Astrocyte (in vitro differentiated cells and primary cell): ENCODE measurements around the gene AQP12B. TPM values are rescaled to one million over a fixed set of nuclear protein-coding genes. Genes with fewer than 3 reads are reported as not detected.

Experiments
- DNase-seq: peaks from one replicate; pipeline ENCODE4 v3.0.0-alpha.2; 2010; ENCODE audit warnings: low read depth
- FAIRE-seq: peaks from 2 replicates; lab custom pipeline; 2011; peaks lifted over from hg19 to GRCh38; lab: Jason Lieb, UNC
- H2AFZ ChIP-seq: 2 replicates; pipeline ENCODE4 v1.6.0; 2012; ENCODE audit warnings: low read depth, low read length, inconsistent platforms
- H3K27ac ChIP-seq: 2 replicates; pipeline ENCODE4 v1.5.1; 2011; ENCODE audit warnings: low read depth, low read length, inconsistent platforms
- H3K27me3 ChIP-seq: 2 replicates; pipeline ENCODE4 v1.6.0; 2011; ENCODE audit warnings: low read length, inconsistent platforms; ENCODE audit not compliant: insufficient read depth
- H3K36me3 ChIP-seq: 2 replicates; pipeline ENCODE4 v1.5.1; 2011; ENCODE audit warnings: low read length, inconsistent platforms; ENCODE audit not compliant: insufficient read depth
- H3K4me1 ChIP-seq: 2 replicates; pipeline ENCODE4 v1.5.1; 2011; ENCODE audit warnings: low read length, inconsistent platforms; ENCODE audit not compliant: insufficient read depth
- H3K4me2 ChIP-seq: 2 replicates; pipeline ENCODE4 v1.6.0; 2012; ENCODE audit warnings: low read length, inconsistent platforms
- H3K4me3 ChIP-seq: 2 replicates; pipeline ENCODE4 v1.5.1; 2011; ENCODE audit warnings: low read depth, mild to moderate bottlenecking, low read length, inconsistent platforms; ENCODE audit not compliant: insufficient read depth
- H3K79me2 ChIP-seq: 2 replicates; pipeline ENCODE4 v1.6.0; 2012; ENCODE audit warnings: mild to moderate bottlenecking, low read length, inconsistent platforms; ENCODE audit not compliant: insufficient read depth
- H3K9ac ChIP-seq: 2 replicates; pipeline ENCODE4 v1.6.0; 2012; ENCODE audit warnings: mild to moderate bottlenecking, low read length, inconsistent platforms
- H3K9me3 ChIP-seq: 2 replicates; pipeline ENCODE4 v1.5.1; 2012; ENCODE audit warnings: low read depth, mild to moderate bottlenecking, low read length, inconsistent platforms; ENCODE audit not compliant: insufficient read depth
- H4K20me1 ChIP-seq: 2 replicates; pipeline ENCODE4 v1.6.0; 2012; ENCODE audit warnings: low read length, inconsistent platforms; ENCODE audit not compliant: insufficient read depth
- H3K27ac Mint-ChIP-seq: one replicate; pipeline ENCODE4 v1.8.0; 2021; ENCODE audit warnings: mild to moderate bottlenecking, mixed read lengths; ENCODE audit not compliant: unreplicated experiment
- H3K27me3 Mint-ChIP-seq: one replicate; pipeline ENCODE4 v1.8.0; 2021; ENCODE audit warnings: low read depth, mixed read lengths; ENCODE audit not compliant: unreplicated experiment
- H3K36me3 Mint-ChIP-seq: one replicate; pipeline ENCODE4 v1.8.0; 2021; ENCODE audit warnings: low read depth, mixed read lengths; ENCODE audit not compliant: unreplicated experiment
- H3K4me1 Mint-ChIP-seq: one replicate; pipeline ENCODE4 v1.8.0; 2021; ENCODE audit warnings: low read depth, mixed read lengths; ENCODE audit not compliant: unreplicated experiment
- H3K4me3 Mint-ChIP-seq: one replicate; pipeline ENCODE4 v1.8.0; 2021; ENCODE audit warnings: mild to moderate bottlenecking, moderate library complexity, mixed read lengths; ENCODE audit not compliant: unreplicated experiment
- H3K9me3 Mint-ChIP-seq: one replicate; pipeline ENCODE4 v1.8.0; 2021; ENCODE audit warnings: mild to moderate bottlenecking, mixed read lengths; ENCODE audit not compliant: unreplicated experiment
- CTCF ChIP-seq: IDR thresholded peaks from 2 replicates; pipeline ENCODE4 v1.5.1; 2011; ENCODE audit warnings: low read depth, mild to moderate bottlenecking, inconsistent platforms, low read length, moderate library complexity; ENCODE audit not compliant: insufficient read depth
- EZH2 ChIP-seq: IDR thresholded peaks from 2 replicates; pipeline ENCODE4 v1.6.1; 2012; ENCODE audit warnings: mild to moderate bottlenecking, low read length, inconsistent platforms; ENCODE audit not compliant: insufficient read depth
- total RNA-seq: library from RNA; stranded (reverse); gene quantifications from 2 replicates; pipeline ENCODE4 v1.2.1, GENCODE V29; 2021

Gene AQP12B
- total RNA-seq, 1 donor from 2014 or later = not detected

- no peaks in the 10 kb centered on the region for H3K9me3 ChIP-seq
- Mint-ChIP-seq H3K4me3 (no peak overlapping the region), H3K27ac (no peak overlapping the region), H3K36me3 (no peaks in the 10 kb centered on the region), H3K9me3 (peaks cover 4% of the 10 kb centered on the region), H3K27me3 (peaks cover 68% of the 10 kb centered on the region), H3K4me1 (no peaks in the 10 kb centered on the region)
- no peak overlapping the region for H3K4me3 ChIP-seq
- no peaks in the 10 kb centered on the region for H3K79me2 ChIP-seq
- no peak overlapping the region for H3K4me2 ChIP-seq
- no peaks in the 10 kb centered on the region for H3K4me1 ChIP-seq
- H3K27ac ChIP-seq = no peak overlapping the region
- H3K27me3 ChIP-seq = peaks cover 40% of the 10 kb centered on the region
- no peaks in the 10 kb centered on the region for H3K36me3 ChIP-seq
- DNase-seq = no peak
- FAIRE-seq = no peak
- TF ChIP-seq EZH2 (no peak), CTCF (no peak)
- H2AFZ ChIP-seq = no peak overlapping the region
- H3K9ac ChIP-seq = no peak overlapping the region
- H4K20me1 ChIP-seq = no peaks in the 10 kb centered on the region
These were observed 33.9 kb downstream of the AQP12B start for GRCh38 chr2:240648650-240649275.

- H3K79me2 ChIP-seq = no peaks in the 10 kb centered on the region
- Mint-ChIP-seq H3K27ac (no peak overlapping the region), H3K9me3 (peaks cover 4% of the 10 kb centered on the region), H3K27me3 (peaks cover 69% of the 10 kb centered on the region), H3K4me1 (no peaks in the 10 kb centered on the region), H3K36me3 (no peaks in the 10 kb centered on the region), H3K4me3 (no peak overlapping the region)
- no peaks in the 10 kb centered on the region for H3K4me1 ChIP-seq
- H3K27me3 ChIP-seq = peaks cover 40% of the 10 kb centered on the region
- FAIRE-seq = no peak
- no peak for DNase-seq
- H3K4me3 ChIP-seq = no peak overlapping the region
- H2AFZ ChIP-seq = no peak overlapping the region
- H3K27ac ChIP-seq = no peak overlapping the region
- H3K4me2 ChIP-seq = no peak overlapping the region
- H4K20me1 ChIP-seq = no peaks in the 10 kb centered on the region
- no peaks in the 10 kb centered on the region for H3K36me3 ChIP-seq
- no peaks in the 10 kb centered on the region for H3K9me3 ChIP-seq
- TF ChIP-seq EZH2 = no peak
- no peak for TF ChIP-seq CTCF
- no peak overlapping the region for H3K9ac ChIP-seq
These were observed 34.5 kb downstream of the AQP12B start for GRCh38 chr2:240648155-240648649.

GRCh38 chr2:240647503-240648154, 35.1 kb downstream of the AQP12B start:
- no peaks in the 10 kb centered on the region for H3K4me1 ChIP-seq
- H4K20me1 ChIP-seq = no peaks in the 10 kb centered on the region
- FAIRE-seq (no peak), DNase-seq (no peak)
- H3K36me3 ChIP-seq = no peaks in the 10 kb centered on the region
- H3K4me3 Mint-ChIP-seq = no peak overlapping the region
- no peak overlapping the region for H3K4me3 ChIP-seq
- TF ChIP-seq CTCF (no peak), EZH2 (no peak)
- H3K9me3 ChIP-seq = no peaks in the 10 kb centered on the region
- peaks cover 68% of the 10 kb centered on the region for H3K27me3 Mint-ChIP-seq
- H3K4me2 ChIP-seq = no peak overlapping the region
- no peak overlapping the region for H3K9ac ChIP-seq
- no peak overlapping the region for H3K27ac ChIP-seq
- no peak overlapping the region for H2AFZ ChIP-seq
- peaks cover 4% of the 10 kb centered on the region for H3K9me3 Mint-ChIP-seq
- H3K4me1 Mint-ChIP-seq = no peaks in the 10 kb centered on the region
- H3K79me2 ChIP-seq = no peaks in the 10 kb centered on the region
- H3K27me3 ChIP-seq = peaks cover 38% of the 10 kb centered on the region
- H3K27ac Mint-ChIP-seq = no peak overlapping the region
- H3K36me3 Mint-ChIP-seq = no peaks in the 10 kb centered on the region
